ENCODE data around the gene CMTM4.

Gene CMTM4

GRCh38 chr16:66590322-66590721 is 106.2 kb downstream of the CMTM4 start:
- TF ChIP-seq SNAI2 (CRISPR knock-in tag; IDR thresholded peaks at IDR 0.05) (no peak), ZNF70 (CRISPR knock-in tag; IDR thresholded peaks at IDR 0.05) (no peak), TOX (CRISPR knock-in tag; IDR thresholded peaks at IDR 0.05; ENCODE audit: borderline replicate concordance) (no peak), ZFP30 (CRISPR knock-in tag; IDR thresholded peaks at IDR 0.05) (no peak), POU6F1 (CRISPR knock-in tag; IDR thresholded peaks at IDR 0.05; ENCODE audit: borderline replicate concordance, low read depth) (no peak), ZC3H10 (CRISPR knock-in tag; IDR thresholded peaks at IDR 0.05) (no peak), ARNTL (CRISPR knock-in tag; IDR thresholded peaks at IDR 0.05; ENCODE audit: borderline replicate concordance, low read depth) (no peak), RARB (CRISPR knock-in tag; IDR thresholded peaks at IDR 0.05) (no peak), TSHZ2 (CRISPR knock-in tag; IDR thresholded peaks at IDR 0.05) (no peak), CSRNP3 (CRISPR knock-in tag; IDR thresholded peaks at IDR 0.05) (no peak)
- ATAC-seq = no peak

- TF ChIP-seq ZNF565 (CRISPR knock-in tag; conservative IDR thresholded peaks at IDR 0.05; ENCODE audit: low read depth) = no peak
- no peak for TF ChIP-seq ZFP30 (CRISPR knock-in tag; IDR thresholded peaks at IDR 0.05)
- TF ChIP-seq CREB5 (CRISPR knock-in tag; IDR thresholded peaks at IDR 0.05; ENCODE audit: low read depth) = no peak
- peak; percentile 91 for ATAC-seq
Observed at GRCh38 chr16:66588981-66589713, 107.4 kb downstream of the CMTM4 start.

GRCh38 chr16:66587881-66588600 is 108.5 kb downstream of the CMTM4 start:
- ATAC-seq = no peak
- TF ChIP-seq POU6F1 (CRISPR knock-in tag; IDR thresholded peaks at IDR 0.05; ENCODE audit: borderline replicate concordance, low read depth) = no peak
- TF ChIP-seq PPARA (CRISPR knock-in tag; IDR thresholded peaks at IDR 0.05; ENCODE audit: borderline replicate concordance) = no peak
- no peak for TF ChIP-seq RARB (CRISPR knock-in tag; IDR thresholded peaks at IDR 0.05)
- no peak for TF ChIP-seq GLIS3 (CRISPR knock-in tag; IDR thresholded peaks at IDR 0.05)
- TF ChIP-seq BACH2 (CRISPR knock-in tag; IDR thresholded peaks at IDR 0.05; ENCODE audit: borderline replicate concordance) = no peak
- TF ChIP-seq CSRNP3 (CRISPR knock-in tag; IDR thresholded peaks at IDR 0.05) = no peak
- no peak for TF ChIP-seq ZFP30 (CRISPR knock-in tag; IDR thresholded peaks at IDR 0.05)
- no peak for TF ChIP-seq ZNF565 (CRISPR knock-in tag; conservative IDR thresholded peaks at IDR 0.05; ENCODE audit: low read depth)
- TF ChIP-seq TCF4 (CRISPR knock-in tag; IDR thresholded peaks at IDR 0.05; ENCODE audit: borderline replicate concordance) = no peak
- TF ChIP-seq ZFP3 (CRISPR knock-in tag; IDR thresholded peaks at IDR 0.05) = no peak
- TF ChIP-seq ZNF70 (CRISPR knock-in tag; IDR thresholded peaks at IDR 0.05) = no peak
- TF ChIP-seq ESRRG (CRISPR knock-in tag; IDR thresholded peaks at IDR 0.05) = no peak
- no peak for TF ChIP-seq CSDC2 (CRISPR knock-in tag; IDR thresholded peaks at IDR 0.05)
- TF ChIP-seq CREB5 (CRISPR knock-in tag; IDR thresholded peaks at IDR 0.05; ENCODE audit: low read depth) = no peak
- TF ChIP-seq PATZ1 (CRISPR knock-in tag; IDR thresholded peaks at IDR 0.05; ENCODE audit: borderline replicate concordance) = no peak
